Esophagus (tissue), 2 donors: ENCODE measurements around the gene MS4A18. TPM values are rescaled to one million over a fixed set of nuclear protein-coding genes. Genes with fewer than 3 reads are reported as not detected.
"Not testable (repeated sequence)": the region's sequence is repeated elsewhere in the genome, so short reads cannot be mapped to it uniquely, and the experiment has no call there.

Source experiments
- H3K27ac ChIP-seq, 2 donors: one replicate each; pipeline ENCODE4 v1.5.1; 2013; ENCODE audit warnings: low read depth in 2 of 2, mild to moderate bottlenecking in 2 of 2, inconsistent platforms in 1 of 2, low read length in 1 of 2, moderate library complexity in 1 of 2
- H3K27me3 ChIP-seq, 2 donors: one replicate each; pipeline ENCODE4 v1.6.1; 2013; ENCODE audit warnings: low read length in 2 of 2, control low read depth in 1 of 2, mild to moderate bottlenecking in 1 of 2; ENCODE audit not compliant: insufficient read depth in 2 of 2, control insufficient read depth in 1 of 2
- H3K36me3 ChIP-seq, 2 donors: one replicate each; pipeline ENCODE4 v1.6.1; 2013; ENCODE audit warnings: low read length in 1 of 2; ENCODE audit not compliant: control insufficient read depth in 2 of 2, insufficient read depth in 2 of 2
- H3K4me1 ChIP-seq, 2 donors: one replicate each; pipeline ENCODE4 v1.6.1; 2013; ENCODE audit warnings: low read length in 1 of 2; ENCODE audit not compliant: control insufficient read depth in 2 of 2, insufficient read depth in 2 of 2
- H3K4me3 ChIP-seq, 2 donors: one replicate each; pipeline ENCODE4 v1.5.1; 2013; ENCODE audit warnings: low read length in 2 of 2, mild to moderate bottlenecking in 2 of 2, low read depth in 1 of 2, moderate library complexity in 1 of 2
- H3K9me3 ChIP-seq, 2 donors: one replicate each; pipeline ENCODE4 v1.6.1; 2013; ENCODE audit warnings: mild to moderate bottlenecking in 2 of 2, low read depth in 1 of 2, low read length in 1 of 2, moderate library complexity in 1 of 2; ENCODE audit not compliant: control insufficient read depth in 2 of 2, insufficient read depth in 1 of 2
- WGBS, 2 donors: extraction: QIAGEN DNeasy Blood & Tissue Kit; methylation state at CpG; one replicate each; pipeline ENCODE4 v1.1.7; 2013; 5-methylcytosine and 5-hydroxymethylcytosine counted together
- polyA plus RNA-seq, 2 donors: library from polyadenylated mRNA; stranded (reverse); fragments of 200-250 nt; gene quantifications; one replicate each; pipeline ENCODE4 v1.2.3, GENCODE V29; 2013
- donor health status: healthy with polysubstance abuse.
- donor health status: Bipolar disorder and iron deficiency.

The MS4A18 gene
- polyA plus RNA-seq, 2 donors: not detected

DNA sequence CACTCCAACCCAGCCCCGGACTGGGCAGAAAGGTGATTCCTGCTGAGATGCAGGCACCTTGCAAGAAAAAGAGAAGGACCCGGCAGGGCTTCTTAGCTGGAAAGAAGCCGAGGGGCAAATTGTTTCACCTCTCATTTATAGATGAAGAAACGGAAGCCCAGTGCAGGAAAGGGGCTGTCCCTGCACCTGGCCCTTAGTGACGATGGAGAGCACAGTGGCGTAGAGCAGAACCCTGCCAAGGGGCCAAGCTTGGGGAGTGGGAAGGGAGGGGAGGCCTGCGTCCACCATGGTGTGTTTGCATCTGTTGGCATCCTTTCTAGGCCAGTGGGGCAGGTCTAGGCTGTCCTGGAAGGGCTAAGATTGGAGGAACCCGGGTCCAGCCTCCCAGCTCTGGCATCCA, 24.3 kb downstream of the MS4A18 start:
- no peaks in the 10 kb centered on the region for H3K9me3 ChIP-seq
- no peaks in the 10 kb centered on the region for H3K36me3 ChIP-seq
- no peaks in the 10 kb centered on the region for H3K4me1 ChIP-seq
- no peak overlapping the region for H3K4me3 ChIP-seq
- H3K27me3 ChIP-seq: no peaks in the 10 kb centered on the region
- no peak overlapping the region for H3K27ac ChIP-seq
- 71 to 75% methylated on average over 8 of the region's 8 CpGs for WGBS, 2 donors

DNA sequence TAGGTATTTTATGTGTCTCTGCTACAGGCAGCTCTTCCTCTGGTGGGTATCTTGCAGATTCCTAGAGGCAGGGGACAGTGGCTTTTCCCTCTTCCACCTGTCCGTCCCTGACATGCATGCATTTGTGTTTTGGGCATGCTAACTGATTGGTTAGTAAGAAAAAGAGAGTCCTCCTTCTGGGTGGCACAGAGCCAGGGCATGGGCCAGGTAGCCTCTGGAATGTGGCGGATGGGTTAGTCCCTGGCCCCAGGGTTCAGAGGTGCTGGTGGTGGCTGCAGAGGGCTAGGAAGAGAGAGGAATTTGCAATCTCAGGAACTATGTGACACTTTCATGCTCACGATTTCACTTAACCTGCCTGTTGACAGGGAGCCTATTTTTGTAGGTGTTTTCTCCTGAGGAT, 26.4 kb downstream of the MS4A18 start:
- H3K4me3 ChIP-seq: no peak overlapping the region
- no peak overlapping the region for H3K27ac ChIP-seq
- no peaks in the 10 kb centered on the region for H3K36me3 ChIP-seq
- H3K27me3 ChIP-seq: no peaks in the 10 kb centered on the region
- WGBS, 2 donors: 55 to 63% methylated on average over 3 of the region's 3 CpGs
- H3K9me3 ChIP-seq: no peaks in the 10 kb centered on the region
- H3K4me1 ChIP-seq: no peaks in the 10 kb centered on the region

DNA sequence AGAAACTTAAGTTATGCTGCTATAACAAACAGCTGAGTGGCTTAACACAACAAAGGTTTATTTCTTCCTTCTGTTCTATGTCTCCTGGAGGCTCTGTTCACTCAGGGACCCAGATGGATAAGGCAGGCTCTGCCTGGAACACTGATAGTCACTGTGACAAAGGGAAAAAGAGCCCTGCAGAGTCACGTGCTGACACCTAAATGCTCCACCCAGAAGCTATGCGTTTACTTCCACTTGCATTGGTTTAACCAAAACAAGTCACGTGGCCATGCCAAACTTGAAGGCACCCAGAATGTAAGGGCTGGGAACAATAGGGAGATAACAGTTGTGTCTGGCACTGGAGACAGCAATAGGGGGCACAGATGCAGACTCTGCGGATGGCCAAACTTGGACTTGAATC, 28.8 kb downstream of the MS4A18 start:
- no peak overlapping the region for H3K4me3 ChIP-seq
- H3K27ac ChIP-seq: no peak overlapping the region
- H3K9me3 ChIP-seq: no peaks in the 10 kb centered on the region
- no peaks in the 10 kb centered on the region for H3K27me3 ChIP-seq
- no peaks in the 10 kb centered on the region for H3K4me1 ChIP-seq
- 53 to 56% methylated on average over 4 of the region's 4 CpGs for WGBS, 2 donors
- no peaks in the 10 kb centered on the region for H3K36me3 ChIP-seq

DNA sequence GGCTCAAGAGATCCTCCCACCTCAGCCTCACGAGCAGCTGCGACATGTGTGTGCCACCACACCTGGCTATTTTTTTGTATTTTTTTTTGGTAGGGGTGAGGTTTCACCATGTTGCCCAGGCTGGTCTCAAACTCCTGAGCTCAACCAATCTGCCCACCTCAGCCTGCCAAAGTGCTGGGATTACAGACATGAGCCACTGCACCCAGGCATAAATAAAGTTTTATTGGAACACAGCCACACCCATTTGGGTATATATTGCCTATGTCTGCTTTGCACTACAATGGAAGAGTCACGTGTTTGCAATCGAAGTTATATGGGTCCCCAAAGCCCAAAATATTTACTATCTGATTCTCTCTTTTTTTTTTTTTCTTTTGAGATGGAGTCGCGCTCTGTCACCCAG, 30.4 kb downstream of the MS4A18 start:
- Histone ChIP-seq H3K9me3 (no peaks in the 10 kb centered on the region), H3K36me3 (no peaks in the 10 kb centered on the region), H3K27ac (no peak overlapping the region), H3K27me3 (no peaks in the 10 kb centered on the region), H3K4me1 (no peaks in the 10 kb centered on the region), H3K4me3 (no peak overlapping the region)
- 92% methylated on average over 6 of the region's 6 CpGs for WGBS, 2 donors

DNA sequence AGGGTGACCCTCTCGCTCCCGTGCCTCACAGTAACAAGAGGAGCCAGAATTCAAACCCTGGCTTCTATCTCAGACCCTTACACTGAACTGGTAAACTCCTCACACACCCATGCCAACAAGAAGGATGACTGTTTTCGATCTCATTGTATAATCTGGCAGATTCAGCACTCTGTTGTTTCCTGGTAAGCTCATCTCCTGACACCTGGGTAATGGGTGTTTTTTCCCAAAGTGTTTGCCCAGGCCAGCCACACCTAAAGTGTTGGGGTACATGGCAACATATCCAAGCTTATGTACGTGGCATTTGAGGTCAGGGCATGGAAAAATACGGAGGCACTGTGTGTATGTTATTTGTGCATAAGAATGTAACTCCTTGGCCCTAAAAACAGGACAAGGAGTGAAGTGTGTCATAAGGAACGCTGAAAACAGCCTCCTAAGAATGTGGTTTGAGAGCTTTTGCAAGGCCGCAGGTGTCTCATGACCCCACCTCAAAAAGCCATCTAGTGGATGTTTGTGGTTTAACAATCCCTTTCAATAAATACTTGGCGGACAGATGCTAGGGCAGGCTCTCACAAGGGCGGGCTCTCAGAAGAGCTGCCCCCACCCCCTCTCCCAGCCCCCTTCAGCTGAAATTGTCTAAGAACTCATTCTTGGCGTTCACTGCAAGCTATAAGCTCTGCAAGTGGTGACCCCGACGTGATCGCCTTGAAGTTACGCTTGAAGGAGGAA, 31.9 kb downstream of the MS4A18 start, which contains the start of gene MS4A15:
MS4A15 (plus strand) TSS at position 561 of the 726 bp plus-strand sequence. CDS start 6,867 bp downstream, outside the sequence.
- Histone ChIP-seq H3K27ac (no peak within 1 kb of the TSS), H3K36me3 (no peaks in the 10 kb centered on the region), H3K9me3 (no peaks in the 10 kb centered on the region), H3K4me1 (no peaks in the 10 kb centered on the region), H3K4me3 (no peak within 1 kb of the TSS), H3K27me3 (peaks cover 0 to 6% of the 10 kb centered on the region in 2 donors)
- WGBS, 2 donors: 52 to 65% methylated on average over 14 of the region's 14 CpGs

DNA sequence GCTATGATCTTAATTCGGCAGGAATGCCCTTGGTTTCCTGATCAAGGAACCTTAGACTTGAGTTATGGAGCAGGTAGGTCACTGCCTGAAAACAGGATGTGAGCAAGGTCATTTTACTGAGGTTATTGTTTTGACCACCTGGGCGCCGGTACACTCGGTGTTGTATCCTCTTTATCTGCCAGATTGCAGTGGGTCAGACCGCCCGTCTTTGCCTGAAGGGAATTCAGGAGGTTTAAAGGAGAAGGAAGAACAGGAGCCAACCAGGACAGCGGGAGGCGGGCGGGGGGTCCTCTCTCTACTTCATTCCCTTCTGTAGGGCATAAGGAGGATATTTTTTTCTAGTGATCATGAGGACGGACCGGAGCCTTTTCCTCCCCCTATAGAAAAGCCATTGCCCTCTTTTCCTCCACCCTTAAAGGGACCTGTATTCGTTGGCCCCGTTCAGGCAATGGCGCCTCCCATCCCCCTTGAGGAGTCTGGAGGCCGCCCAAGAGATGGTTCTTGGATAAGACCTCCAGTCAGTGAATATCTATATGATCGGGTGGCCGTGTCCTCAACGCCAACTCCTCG, 32.8 kb downstream of the MS4A18 start:
- Histone ChIP-seq H3K4me3 (no peak overlapping the region), H3K4me1 (no peaks in the 10 kb centered on the region), H3K9me3 (no peaks in the 10 kb centered on the region), H3K27ac (no peak overlapping the region), H3K36me3 (no peaks in the 10 kb centered on the region), H3K27me3 (peaks cover 0 to 6% of the 10 kb centered on the region in 2 donors)
- WGBS, 2 donors: 93% methylated on average over 19 of the region's 19 CpGs

DNA sequence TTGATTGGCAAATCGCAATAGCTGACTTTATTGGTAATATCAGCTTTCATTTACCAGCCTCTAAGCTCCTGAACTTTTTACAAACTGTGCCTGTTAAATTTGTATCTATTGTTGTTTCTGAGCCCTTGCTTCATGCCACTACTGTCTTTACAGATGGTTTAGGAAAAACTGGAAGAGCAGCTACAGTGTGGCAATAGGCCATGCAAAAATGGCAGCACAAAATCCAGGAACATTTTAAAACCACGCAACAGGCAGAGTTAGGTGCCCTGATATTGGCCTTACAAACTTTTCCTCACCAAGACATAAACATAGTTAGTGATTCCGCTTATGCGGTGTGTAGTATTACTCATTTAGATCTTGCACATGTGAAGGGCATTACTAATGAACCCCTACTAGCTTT, 34.2 kb downstream of the MS4A18 start:
- not testable (repeated sequence) for H3K9me3 ChIP-seq, H3K4me1 ChIP-seq, H3K4me3 ChIP-seq, H3K27ac ChIP-seq, H3K27me3 ChIP-seq, H3K36me3 ChIP-seq
- 82 to 91% methylated on average over 4 of the region's 4 CpGs for WGBS, 2 donors

DNA sequence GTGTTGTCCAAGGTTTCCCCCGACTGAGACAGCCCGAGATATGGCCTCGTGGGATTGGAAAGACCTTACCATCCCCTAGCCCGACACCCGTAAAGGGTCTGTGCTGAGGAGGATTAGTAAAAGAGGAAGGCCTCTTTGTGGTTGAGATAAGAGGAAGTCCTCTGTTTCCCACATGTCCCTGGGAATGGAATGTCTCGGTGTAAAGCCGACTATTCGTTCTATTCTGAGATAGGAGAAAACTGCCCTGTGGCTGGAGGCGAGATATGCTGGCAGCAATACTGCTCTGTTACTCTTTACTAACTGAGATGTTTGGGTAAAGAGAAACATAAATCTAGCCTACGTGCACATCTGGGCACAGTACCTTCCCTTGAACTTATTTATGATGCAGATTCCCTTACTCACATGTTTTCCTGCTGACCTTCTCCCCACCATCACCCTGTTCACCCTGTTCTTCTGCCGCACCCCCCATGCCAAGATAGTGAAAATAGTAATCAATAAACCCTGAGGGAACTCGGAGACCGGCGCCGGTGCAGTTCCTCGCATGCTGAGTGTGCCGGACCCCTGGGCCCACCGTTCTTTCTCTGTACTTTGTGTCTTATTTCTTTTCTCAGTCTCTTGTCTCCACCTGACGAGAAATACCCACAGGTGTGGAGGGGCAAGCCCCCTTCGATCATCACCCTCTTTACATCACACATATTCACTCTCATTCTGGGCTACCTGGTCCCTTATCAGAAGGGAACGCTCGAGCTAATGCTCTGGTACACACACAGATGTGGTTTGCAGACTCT, 35.1 kb downstream of the MS4A18 start:
- H3K36me3 ChIP-seq, H3K4me3 ChIP-seq, H3K9me3 ChIP-seq, H3K27me3 ChIP-seq, H3K4me1 ChIP-seq, H3K27ac ChIP-seq: not testable (repeated sequence)
- 76 to 77% methylated on average over 22 of the region's 22 CpGs for WGBS, 2 donors

DNA sequence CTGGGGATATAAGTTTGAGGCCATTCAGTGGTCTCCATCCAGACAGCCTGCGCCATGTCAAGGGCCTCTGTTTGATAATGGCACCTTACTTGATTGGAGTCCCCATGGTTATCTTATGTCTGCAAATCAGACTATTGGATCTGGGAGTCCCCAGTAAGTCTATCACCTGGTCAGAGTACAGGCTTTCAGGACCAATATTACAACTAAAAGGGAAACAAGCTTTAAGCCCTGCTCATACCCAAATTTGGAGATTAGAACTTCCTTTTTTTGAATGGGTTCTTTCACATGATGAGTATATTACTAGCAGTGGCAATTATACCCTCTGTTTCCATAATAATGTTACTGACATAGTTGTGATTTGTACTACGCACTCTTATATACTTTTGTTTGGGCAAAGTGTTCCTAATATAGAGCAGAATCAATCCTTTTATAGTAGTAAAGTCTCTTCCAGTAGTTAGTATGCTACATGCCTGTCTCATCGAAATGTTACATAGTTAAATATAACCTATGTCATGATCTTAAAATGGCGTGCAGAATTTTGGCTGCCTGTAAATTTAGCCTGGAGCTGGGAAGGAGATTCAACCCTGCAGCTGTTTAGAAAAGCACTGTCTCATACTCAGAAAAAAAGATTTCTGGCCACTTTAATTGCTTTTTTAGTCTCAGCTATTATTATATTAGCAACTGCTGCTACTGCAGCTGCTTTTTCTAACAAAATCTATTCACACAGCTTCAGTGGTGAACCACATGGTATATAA, 37.1 kb downstream of the MS4A18 start:
- Histone ChIP-seq H3K4me3 (no peak overlapping the region), H3K36me3 (no peaks in the 10 kb centered on the region), H3K27me3 (peaks cover 0 to 6% of the 10 kb centered on the region in 2 donors), H3K27ac (no peak overlapping the region), H3K9me3 (no peaks in the 10 kb centered on the region), H3K4me1 (no peaks in the 10 kb centered on the region)
- 64 to 67% methylated on average over 4 of the region's 4 CpGs for WGBS, 2 donors
